ENCODE results near the gene GLG1. TPM values are rescaled to one million over a fixed set of nuclear protein-coding genes. Genes with fewer than 3 reads are reported as not detected.

Gene GLG1
- 149 and 159 TPM in 2 replicates for total RNA-seq

DNA sequence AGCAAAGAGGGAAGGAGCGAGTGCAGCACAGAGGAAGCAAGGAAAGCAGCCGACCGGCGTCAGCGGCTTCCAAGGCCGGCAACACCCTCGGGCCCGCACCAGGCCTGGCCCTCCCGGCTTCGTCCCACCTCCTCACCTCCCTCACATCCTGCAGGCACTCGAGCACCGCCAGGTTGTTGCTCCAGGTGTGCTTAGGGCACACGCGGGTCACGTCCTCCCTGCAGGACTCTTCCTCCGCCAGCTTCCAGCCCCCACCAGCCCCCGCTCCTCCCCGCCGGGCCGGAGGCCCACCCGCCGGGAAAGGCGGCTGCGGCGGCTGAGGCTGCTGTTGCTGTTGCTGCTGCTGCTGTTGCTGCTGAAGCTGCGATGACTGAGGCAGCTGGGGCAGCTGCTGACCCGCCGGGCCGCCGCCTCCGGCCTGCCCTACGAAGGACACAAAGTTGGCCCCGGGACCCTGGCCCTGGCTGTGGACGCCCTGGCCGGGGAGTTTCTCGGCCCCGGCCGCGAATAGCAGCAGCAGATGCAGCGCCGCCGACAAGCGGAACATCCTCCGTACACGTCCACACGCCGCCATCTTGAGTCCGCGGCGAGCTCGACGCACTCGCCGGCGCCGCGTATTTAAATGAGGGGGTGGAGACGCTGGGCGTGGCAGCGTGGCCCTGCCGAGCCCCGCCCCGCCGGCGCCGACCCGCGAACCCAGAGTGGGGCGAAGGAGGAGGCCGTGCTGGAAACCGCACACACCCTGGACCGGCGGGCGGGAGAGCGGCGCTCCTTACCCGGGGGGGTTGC is at the start of gene GLG1:
TSS of gene GLG1 (minus strand) at position 594 of the 789 bp plus-strand sequence. CDS start at position 574, 20 bp downstream.

DNA sequence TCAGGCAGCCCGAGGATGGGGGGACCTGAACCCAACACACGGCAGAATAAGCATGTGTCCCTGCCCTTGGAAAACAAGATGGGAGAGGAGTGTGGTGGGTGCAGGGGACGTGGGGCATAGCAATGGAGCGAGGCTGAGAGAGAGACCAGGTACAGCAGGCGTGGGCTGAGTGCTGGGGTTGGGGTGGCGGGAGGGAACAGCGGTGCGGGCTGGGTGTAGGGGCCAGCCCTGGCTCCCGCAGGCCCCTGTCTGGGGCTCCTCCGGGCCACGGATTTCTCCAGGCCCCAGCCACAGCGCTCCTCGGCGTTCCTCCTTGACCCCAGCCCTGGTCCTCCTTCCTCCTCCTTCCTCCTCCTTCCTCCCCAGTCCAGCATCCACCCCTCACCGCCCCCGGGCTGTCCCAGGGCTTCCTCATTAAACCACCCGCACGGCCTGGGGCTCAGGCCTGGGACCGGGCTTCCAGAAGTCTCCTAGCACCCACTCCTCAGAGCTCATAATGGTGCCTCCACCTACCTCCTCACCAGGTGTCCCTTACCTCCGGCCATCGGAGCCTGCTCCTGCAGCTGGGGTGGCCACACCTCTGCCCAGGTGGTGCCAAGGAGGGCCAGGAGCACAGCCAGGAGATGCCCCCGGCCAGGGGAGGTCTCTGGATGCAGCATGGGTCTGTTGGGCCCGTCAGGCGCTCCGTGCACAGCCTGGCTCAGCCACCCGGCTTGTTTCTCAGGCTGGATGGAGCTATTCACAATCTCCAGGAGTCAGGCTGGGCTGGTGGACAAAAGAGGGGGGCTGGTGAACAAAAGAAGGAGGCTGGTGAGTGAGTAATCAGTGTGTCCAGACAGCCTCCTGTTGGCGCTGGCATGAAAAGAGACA is 186.1 kb downstream of the GLG1 start, which contains the start of gene CLEC18B:
TSS of gene CLEC18B (minus strand) at position 867 of the 870 bp plus-strand sequence. CDS start at position 659, 208 bp downstream.

Small RNA genes lying within 50 kb of the gene (small RNA-seq; reads per million reads assigned to genes)
- gene RF00019, result not detected
- gene RNU6-237P, result not detected

Other genes with a start within 250 kb of the GLG1 start
- 0.86 and 1.3 TPM in 2 replicates for gene NPIPB15, start 230.8 kb downstream of the GLG1 start, total RNA-seq
- gene CLEC18B, start 185.6 kb downstream of the GLG1 start, total RNA-seq, result 1.3 TPM in 1 of 2 replicates, not detected in the other
- 26.8 and 41.0 TPM in 2 replicates for gene RFWD3, start 59.8 kb upstream of the GLG1 start, total RNA-seq
- 17.6 and 20.6 TPM in 2 replicates for gene MLKL, start 93.7 kb upstream of the GLG1 start, total RNA-seq
- gene FA2H, start 167.7 kb upstream of the GLG1 start, total RNA-seq, result not detected in 2 replicates

All from vein endothelial cell (primary cell).